ENCODE data around the gene IDH3B. TPM values are rescaled to one million over a fixed set of nuclear protein-coding genes. Genes with fewer than 3 reads are reported as not detected.

Gene IDH3B
- total and polyA plus RNA-seq, 2 of the 13 experiments (the other 11 are each of a cell fraction or from before 2014, with no cell fraction given) = 215 to 254 TPM

DNA sequence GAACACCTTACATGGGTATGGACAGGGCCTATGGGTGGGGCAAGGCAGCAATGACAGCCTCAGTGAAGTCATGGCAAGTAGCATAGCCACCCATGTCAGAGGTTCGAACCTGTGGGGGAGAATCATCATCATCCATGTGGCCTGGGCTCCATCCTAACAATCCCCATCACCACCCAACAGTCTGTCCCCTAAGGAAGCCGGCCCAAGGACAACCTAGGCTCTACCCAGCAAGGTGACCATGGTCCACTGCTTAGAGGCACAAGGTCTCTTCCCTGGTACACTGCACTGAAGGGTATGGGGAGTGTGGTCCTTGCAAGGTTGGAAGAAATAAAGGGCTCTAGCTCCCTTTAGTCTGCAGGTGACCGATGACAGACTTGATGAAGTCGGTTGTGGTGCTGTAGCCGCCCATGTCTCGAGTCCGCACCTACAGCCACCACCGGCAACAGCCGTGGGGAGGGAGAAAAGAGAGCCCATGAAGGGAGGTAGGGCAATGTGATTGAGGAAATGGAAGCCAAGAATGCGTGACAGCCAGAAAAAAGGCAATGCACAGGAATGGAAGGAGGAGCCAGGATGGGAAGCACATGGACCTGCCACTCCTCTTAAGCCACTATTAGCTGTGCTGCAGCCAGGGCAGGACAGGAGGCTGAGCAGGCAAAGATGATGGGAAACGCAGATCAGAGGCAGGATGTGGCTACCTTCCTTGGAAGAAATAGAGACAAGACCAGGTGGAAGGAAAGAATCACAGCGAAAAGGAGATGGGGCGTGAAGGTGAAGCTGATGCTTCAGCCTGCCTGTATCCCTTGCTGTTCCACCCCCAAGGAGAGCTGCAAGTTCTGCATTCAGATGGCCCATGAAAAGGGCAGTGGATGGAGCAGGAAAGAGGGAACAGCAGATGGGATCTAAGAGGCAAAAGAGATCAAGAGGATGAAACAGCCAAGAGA, 5.3 kb downstream of the IDH3B start (continued):
- TF ChIP-seq KDM2A (CRISPR knock-in tag; IDR thresholded peaks at IDR 0.05; ENCODE audit: borderline replicate concordance, low read depth) = peak; percentile 90
- TF ChIP-seq TAF15 (IDR thresholded peaks at IDR 0.05; ENCODE audit: low read depth, low read length, poor library complexity, severe bottlenecking) = no peak
- 0 out of 2 replicates have a peak, but pooled peaks have one; percentile 49 for TF ChIP-seq ZNF780A (CRISPR knock-in tag; IDR thresholded peaks at IDR 0.05)
- TF ChIP-seq NCOA2 (CRISPR knock-in tag; IDR thresholded peaks at IDR 0.05) = 0 out of 2 replicates have a peak, but pooled peaks have one; percentile 28
- TF ChIP-seq, protein P1, sequence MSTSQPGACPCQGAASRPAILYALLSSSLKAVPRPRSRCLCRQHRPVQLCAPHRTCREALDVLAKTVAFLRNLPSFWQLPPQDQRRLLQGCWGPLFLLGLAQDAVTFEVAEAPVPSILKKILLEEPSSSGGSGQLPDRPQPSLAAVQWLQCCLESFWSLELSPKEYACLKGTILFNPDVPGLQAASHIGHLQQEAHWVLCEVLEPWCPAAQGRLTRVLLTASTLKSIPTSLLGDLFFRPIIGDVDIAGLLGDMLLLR (CRISPR knock-in tag; IDR thresholded peaks at IDR 0.05) = peak; percentile 50; the same call in 1 of the 2 replicates
- TF ChIP-seq KLF11 (CRISPR knock-in tag; IDR thresholded peaks at IDR 0.05) = no peak
- TF ChIP-seq LCORL (IDR thresholded peaks at IDR 0.05) = no peak
- no peak for TF ChIP-seq LCORL (CRISPR knock-in tag; IDR thresholded peaks at IDR 0.05)
- TF ChIP-seq ZNF629 (CRISPR knock-in tag; conservative IDR thresholded peaks at IDR 0.05) = no peak
- TF ChIP-seq SAFB2 (CRISPR knock-in tag; IDR thresholded peaks at IDR 0.05; ENCODE audit: borderline replicate concordance, low read depth) = peak; percentile 43; the same call in 1 of the 2 replicates
- TF ChIP-seq, protein P2, sequence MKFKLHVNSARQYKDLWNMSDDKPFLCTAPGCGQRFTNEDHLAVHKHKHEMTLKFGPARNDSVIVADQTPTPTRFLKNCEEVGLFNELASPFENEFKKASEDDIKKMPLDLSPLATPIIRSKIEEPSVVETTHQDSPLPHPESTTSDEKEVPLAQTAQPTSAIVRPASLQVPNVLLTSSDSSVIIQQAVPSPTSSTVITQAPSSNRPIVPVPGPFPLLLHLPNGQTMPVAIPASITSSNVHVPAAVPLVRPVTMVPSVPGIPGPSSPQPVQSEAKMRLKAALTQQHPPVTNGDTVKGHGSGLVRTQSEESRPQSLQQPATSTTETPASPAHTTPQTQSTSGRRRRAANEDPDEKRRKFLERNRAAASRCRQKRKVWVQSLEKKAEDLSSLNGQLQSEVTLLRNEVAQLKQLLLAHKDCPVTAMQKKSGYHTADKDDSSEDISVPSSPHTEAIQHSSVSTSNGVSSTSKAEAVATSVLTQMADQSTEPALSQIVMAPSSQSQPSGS (CRISPR knock-in tag; IDR thresholded peaks at IDR 0.05) = 0 out of 2 replicates have a peak, but pooled peaks have one; percentile 14
- TF ChIP-seq REL (CRISPR knock-in tag; conservative IDR thresholded peaks at IDR 0.05) = 0 out of 2 replicates have a peak, but pooled peaks have one; percentile 49
- peak; percentile 99 for TF ChIP-seq SSRP1 (CRISPR knock-in tag; IDR thresholded peaks at IDR 0.05)
- 0 out of 2 replicates have a peak, but pooled peaks have one; percentile 33 for TF ChIP-seq ZSCAN21 (CRISPR knock-in tag; IDR thresholded peaks at IDR 0.05; ENCODE audit: borderline replicate concordance)
- TF ChIP-seq SP5 (CRISPR knock-in tag; IDR thresholded peaks at IDR 0.05; ENCODE audit: borderline replicate concordance, low read depth) = no peak
- TF ChIP-seq, protein P3, sequence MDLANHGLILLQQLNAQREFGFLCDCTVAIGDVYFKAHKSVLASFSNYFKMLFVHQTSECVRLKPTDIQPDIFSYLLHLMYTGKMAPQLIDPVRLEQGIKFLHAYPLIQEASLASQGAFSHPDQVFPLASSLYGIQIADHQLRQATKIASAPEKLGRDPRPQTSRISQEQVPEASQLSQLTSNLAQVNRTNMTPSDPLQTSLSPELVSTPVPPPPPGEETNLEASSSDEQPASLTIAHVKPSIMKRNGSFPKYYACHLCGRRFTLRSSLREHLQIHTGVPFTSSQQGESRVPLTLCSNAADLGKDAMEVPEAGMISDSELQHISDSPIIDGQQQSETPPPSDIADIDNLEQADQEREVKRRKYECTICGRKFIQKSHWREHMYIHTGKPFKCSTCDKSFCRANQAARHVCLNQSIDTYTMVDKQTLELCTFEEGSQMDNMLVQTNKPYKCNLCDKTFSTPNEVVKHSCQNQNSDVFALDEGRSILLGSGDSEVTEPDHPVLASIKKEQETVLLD (CRISPR knock-in tag; IDR thresholded peaks at IDR 0.05; ENCODE audit: low read depth) = no peak
- TF ChIP-seq PAF1 (CRISPR knock-in tag; IDR thresholded peaks at IDR 0.05) = peak; percentile 98
- TF ChIP-seq GFI1 (CRISPR knock-in tag; IDR thresholded peaks at IDR 0.05; ENCODE audit: borderline replicate concordance) = no peak
- TF ChIP-seq, protein P4, sequence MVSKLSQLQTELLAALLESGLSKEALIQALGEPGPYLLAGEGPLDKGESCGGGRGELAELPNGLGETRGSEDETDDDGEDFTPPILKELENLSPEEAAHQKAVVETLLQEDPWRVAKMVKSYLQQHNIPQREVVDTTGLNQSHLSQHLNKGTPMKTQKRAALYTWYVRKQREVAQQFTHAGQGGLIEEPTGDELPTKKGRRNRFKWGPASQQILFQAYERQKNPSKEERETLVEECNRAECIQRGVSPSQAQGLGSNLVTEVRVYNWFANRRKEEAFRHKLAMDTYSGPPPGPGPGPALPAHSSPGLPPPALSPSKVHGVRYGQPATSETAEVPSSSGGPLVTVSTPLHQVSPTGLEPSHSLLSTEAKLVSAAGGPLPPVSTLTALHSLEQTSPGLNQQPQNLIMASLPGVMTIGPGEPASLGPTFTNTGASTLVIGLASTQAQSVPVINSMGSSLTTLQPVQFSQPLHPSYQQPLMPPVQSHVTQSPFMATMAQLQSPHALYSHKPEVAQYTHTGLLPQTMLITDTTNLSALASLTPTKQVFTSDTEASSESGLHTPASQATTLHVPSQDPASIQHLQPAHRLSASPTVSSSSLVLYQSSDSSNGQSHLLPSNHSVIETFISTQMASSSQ (IDR thresholded peaks at IDR 0.05; ENCODE audit: low read depth) = no peak
- TF ChIP-seq, protein P4 (CRISPR knock-in tag; IDR thresholded peaks at IDR 0.05; ENCODE audit: borderline replicate concordance) = 0 out of 2 replicates have a peak, but pooled peaks have one; percentile 49

Measured in HepG2 (cell line).